ENCODE measurements around the gene KRTAP4-11.
"Not testable (repeated sequence)": the region's sequence is repeated elsewhere in the genome, so short reads cannot be mapped to it uniquely, and the experiment has no call there.

Gene KRTAP4-11

GRCh38 chr17:41117846-41118386 is at the start of gene KRTAP4-11:
Gene KRTAP4-11 (minus strand): TSS chr17:41118373. CDS start chr17:41118315, 58 bp downstream.
- not testable (repeated sequence) for H3K27ac ChIP-seq, H3K4me3 ChIP-seq

GRCh38 chr17:41167561-41167960 is 49.4 kb upstream of the KRTAP4-11 start:
- Histone ChIP-seq H3K27ac (no peak overlapping the region), H3K4me3 (no peak overlapping the region)

- H3K27ac ChIP-seq, result no peak overlapping the region
Observed at GRCh38 chr17:41163828-41164227, 45.7 kb upstream of the KRTAP4-11 start.

GRCh38 chr17:41160648-41161047 is 42.5 kb upstream of the KRTAP4-11 start, which contains the start of gene KRTAP4-4:
Gene KRTAP4-4 (minus strand): TSS chr17:41160748. CDS start chr17:41160691, 57 bp downstream.
- Histone ChIP-seq H3K27ac (no peak within 1 kb of the TSS), H3K4me3 (no peak within 1 kb of the TSS)

More at GRCh38 chr17:41163828-41164227, 45.7 kb upstream of the KRTAP4-11 start:
- no peak overlapping the region for H3K4me3 ChIP-seq

GRCh38 chr17:41160190-41160589 is 42.0 kb upstream of the KRTAP4-11 start:
- H3K27ac ChIP-seq, result not testable (repeated sequence)

GRCh38 chr17:41153856-41154255 is 35.7 kb upstream of the KRTAP4-11 start:
- Histone ChIP-seq H3K27ac (no peak overlapping the region), H3K4me3 (no peak overlapping the region)

More at GRCh38 chr17:41160190-41160589, 42.0 kb upstream of the KRTAP4-11 start:
- not testable (repeated sequence) for H3K4me3 ChIP-seq

GRCh38 chr17:41151525-41151924 is 33.4 kb upstream of the KRTAP4-11 start:
- H3K4me3 ChIP-seq, result no peak overlapping the region
- H3K27ac ChIP-seq, result no peak overlapping the region

GRCh38 chr17:41150026-41150425 is 31.9 kb upstream of the KRTAP4-11 start:
- Histone ChIP-seq H3K4me3 (no peak overlapping the region), H3K27ac (no peak overlapping the region)

GRCh38 chr17:41149652-41149985 is 31.4 kb upstream of the KRTAP4-11 start, which contains the start of gene KRTAP4-5:
Gene KRTAP4-5 (minus strand): TSS chr17:41149825. CDS start chr17:41149767, 58 bp downstream.
- no peak within 1 kb of the TSS for H3K27ac ChIP-seq
- no peak within 1 kb of the TSS for H3K4me3 ChIP-seq

GRCh38 chr17:41148971-41149651 is 30.9 kb upstream of the KRTAP4-11 start:
- not testable (repeated sequence) for H3K27ac ChIP-seq, H3K4me3 ChIP-seq

- H3K4me3 ChIP-seq, result no peak overlapping the region
- no peak overlapping the region for H3K27ac ChIP-seq
Observed at GRCh38 chr17:41147531-41148204, 29.5 kb upstream of the KRTAP4-11 start.

GRCh38 chr17:41145261-41145660 is 27.1 kb upstream of the KRTAP4-11 start:
- Histone ChIP-seq H3K4me3 (no peak overlapping the region), H3K27ac (no peak overlapping the region)

- H3K27ac ChIP-seq, result no peak overlapping the region
- H3K4me3 ChIP-seq, result no peak overlapping the region
Observed at GRCh38 chr17:41144846-41145245, 26.7 kb upstream of the KRTAP4-11 start.

- Histone ChIP-seq H3K4me3 (no peak overlapping the region), H3K27ac (no peak overlapping the region)
Observed at GRCh38 chr17:41141361-41141760, 23.2 kb upstream of the KRTAP4-11 start.

- H3K27ac ChIP-seq, result no peak within 1 kb of the TSS
- H3K4me3 ChIP-seq, result no peak within 1 kb of the TSS
Observed at GRCh38 chr17:41140360-41141131, 22.4 kb upstream of the KRTAP4-11 start, which contains the start of gene KRTAP4-6. Gene KRTAP4-6 (minus strand): TSS chr17:41140544. CDS start chr17:41140487, 57 bp downstream.

- H3K27ac ChIP-seq, H3K4me3 ChIP-seq: not testable (repeated sequence)
Observed at GRCh38 chr17:41139865-41140264, 21.7 kb upstream of the KRTAP4-11 start.

- H3K27ac ChIP-seq, result peak overlapping the region in 1 of 21 experiments; percentile 70
- no peak overlapping the region for H3K4me3 ChIP-seq
Observed at GRCh38 chr17:41133880-41134735, 15.9 kb upstream of the KRTAP4-11 start.

GRCh38 chr17:41131979-41132378 is 13.8 kb upstream of the KRTAP4-11 start:
- H3K4me3 ChIP-seq, result no peak overlapping the region
- no peak overlapping the region for H3K27ac ChIP-seq

- H3K4me3 ChIP-seq, result no peak overlapping the region
Observed at GRCh38 chr17:41127371-41127770, 9.2 kb upstream of the KRTAP4-11 start.

More at GRCh38 chr17:41127371-41127770, 9.2 kb upstream of the KRTAP4-11 start:
- H3K27ac ChIP-seq, result no peak overlapping the region

Measured in skin epidermis (tissue), 12 donors.